HG03097 (cell line): ENCODE data around the gene ATP1A3.
"Not testable (repeated sequence)": the region's sequence is repeated elsewhere in the genome, so short reads cannot be mapped to it uniquely, and the experiment has no call there.

Source experiments
- ATAC-seq: cut with Tn5 transposase; IDR thresholded peaks from one replicate; pipeline ENCODE4 v1.9.1; 2021; ENCODE audit not compliant: unreplicated experiment, low FRiP score

Gene ATP1A3

GRCh38 chr19:41993612-41994483 is at the start of gene ATP1A3:
ATP1A3 (minus strand) TSS chr19:41994230; CDS start chr19:41994076, 154 bp downstream.
- no peak for ATAC-seq

- no peak for ATAC-seq
Measured at GRCh38 chr19:42042455-42043170, 48.6 kb upstream of the ATP1A3 start.

- not testable (repeated sequence) for ATAC-seq
Measured at GRCh38 chr19:42040491-42040890, 46.5 kb upstream of the ATP1A3 start.

GRCh38 chr19:42040031-42040430 is 46.0 kb upstream of the ATP1A3 start:
- ATAC-seq: no peak

- ATAC-seq: no peak
Measured at GRCh38 chr19:42038666-42039065, 44.6 kb upstream of the ATP1A3 start.

GRCh38 chr19:42037649-42038048 is 43.6 kb upstream of the ATP1A3 start:
- ATAC-seq: no peak

GRCh38 chr19:42034640-42035391 is 40.8 kb upstream of the ATP1A3 start:
- ATAC-seq: not testable (repeated sequence)

GRCh38 chr19:42033413-42033812 is 39.4 kb upstream of the ATP1A3 start:
- ATAC-seq: no peak

GRCh38 chr19:42032431-42032830 is 38.4 kb upstream of the ATP1A3 start:
- no peak for ATAC-seq

GRCh38 chr19:42030645-42031440 is 36.8 kb upstream of the ATP1A3 start:
- no peak for ATAC-seq

- no peak for ATAC-seq
Measured at GRCh38 chr19:42028304-42029216, 34.5 kb upstream of the ATP1A3 start.

GRCh38 chr19:42024622-42025111 is 30.6 kb upstream of the ATP1A3 start:
- no peak for ATAC-seq

GRCh38 chr19:42023943-42024260 is 29.9 kb upstream of the ATP1A3 start:
- no peak for ATAC-seq

- ATAC-seq: no peak
Measured at GRCh38 chr19:42023121-42023942, 29.3 kb upstream of the ATP1A3 start.

- no peak for ATAC-seq
Measured at GRCh38 chr19:42022616-42023015, 28.6 kb upstream of the ATP1A3 start.

- ATAC-seq: no peak
Measured at GRCh38 chr19:42021185-42021584, 27.2 kb upstream of the ATP1A3 start.

- ATAC-seq: no peak
Measured at GRCh38 chr19:42018503-42019193, 24.6 kb upstream of the ATP1A3 start.

- ATAC-seq: no peak
Measured at GRCh38 chr19:42017040-42017439, 23.0 kb upstream of the ATP1A3 start.
